ENCODE results near the gene TRAM2.

DNA sequence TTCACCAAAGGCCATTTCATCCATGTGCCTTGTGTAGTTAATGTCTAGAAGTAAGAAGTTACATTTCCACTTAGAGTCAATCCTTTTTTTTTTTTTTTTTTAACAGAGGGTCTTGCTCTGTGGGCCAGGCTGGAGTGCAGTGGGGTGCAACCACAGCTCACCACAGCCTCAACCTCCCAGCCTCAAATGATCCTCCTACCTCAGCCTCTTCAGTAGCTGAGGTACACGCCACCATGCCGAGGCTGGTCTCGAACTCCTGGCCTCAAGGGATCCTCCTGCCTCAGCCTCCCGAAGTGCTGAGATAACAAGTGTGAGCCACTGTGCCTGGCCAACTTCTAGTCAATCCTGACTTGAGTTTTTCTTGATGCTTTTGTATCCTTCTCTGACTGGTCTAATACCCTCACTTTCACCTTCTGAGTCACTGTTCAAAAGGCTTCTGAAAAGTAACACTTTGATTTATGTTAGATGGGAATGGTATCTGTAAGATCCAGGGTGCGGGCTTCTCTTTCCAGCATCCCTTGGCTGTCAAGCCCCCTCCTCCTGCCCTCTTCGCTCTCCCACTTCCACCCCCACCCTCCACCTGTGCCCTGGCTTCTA lies 22.1 kb downstream of the TRAM2 start:
- TF ChIP-seq, protein P1, sequence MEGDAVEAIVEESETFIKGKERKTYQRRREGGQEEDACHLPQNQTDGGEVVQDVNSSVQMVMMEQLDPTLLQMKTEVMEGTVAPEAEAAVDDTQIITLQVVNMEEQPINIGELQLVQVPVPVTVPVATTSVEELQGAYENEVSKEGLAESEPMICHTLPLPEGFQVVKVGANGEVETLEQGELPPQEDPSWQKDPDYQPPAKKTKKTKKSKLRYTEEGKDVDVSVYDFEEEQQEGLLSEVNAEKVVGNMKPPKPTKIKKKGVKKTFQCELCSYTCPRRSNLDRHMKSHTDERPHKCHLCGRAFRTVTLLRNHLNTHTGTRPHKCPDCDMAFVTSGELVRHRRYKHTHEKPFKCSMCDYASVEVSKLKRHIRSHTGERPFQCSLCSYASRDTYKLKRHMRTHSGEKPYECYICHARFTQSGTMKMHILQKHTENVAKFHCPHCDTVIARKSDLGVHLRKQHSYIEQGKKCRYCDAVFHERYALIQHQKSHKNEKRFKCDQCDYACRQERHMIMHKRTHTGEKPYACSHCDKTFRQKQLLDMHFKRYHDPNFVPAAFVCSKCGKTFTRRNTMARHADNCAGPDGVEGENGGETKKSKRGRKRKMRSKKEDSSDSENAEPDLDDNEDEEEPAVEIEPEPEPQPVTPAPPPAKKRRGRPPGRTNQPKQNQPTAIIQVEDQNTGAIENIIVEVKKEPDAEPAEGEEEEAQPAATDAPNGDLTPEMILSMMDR (IDR thresholded peaks at IDR 0.05) = no peak
- TF ChIP-seq POLR2A (IDR thresholded peaks at IDR 0.05) = no peak

Measured in right lobe of liver (tissue), 4 donors.